Measurements from ENCODE around the gene CAMK1.

The CAMK1 gene

DNA sequence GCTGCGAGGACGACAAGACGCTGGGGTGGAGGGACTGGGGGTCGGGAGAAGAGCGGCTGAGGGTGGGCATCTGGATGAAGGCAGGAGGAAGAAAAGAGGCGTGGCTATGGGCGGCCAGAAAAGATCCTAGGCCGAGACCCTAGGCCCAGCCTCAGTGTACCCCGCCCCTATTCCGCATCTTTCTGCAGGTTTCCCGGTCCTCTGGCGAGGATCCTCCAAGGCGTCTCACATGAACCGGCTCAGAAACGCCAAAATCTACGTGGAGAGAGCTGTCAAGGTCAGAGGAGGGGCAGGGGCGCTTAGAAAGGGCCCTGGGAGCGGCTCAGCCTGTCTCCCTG, 40.7 kb upstream of the CAMK1 start:
- TF ChIP-seq, protein P1, sequence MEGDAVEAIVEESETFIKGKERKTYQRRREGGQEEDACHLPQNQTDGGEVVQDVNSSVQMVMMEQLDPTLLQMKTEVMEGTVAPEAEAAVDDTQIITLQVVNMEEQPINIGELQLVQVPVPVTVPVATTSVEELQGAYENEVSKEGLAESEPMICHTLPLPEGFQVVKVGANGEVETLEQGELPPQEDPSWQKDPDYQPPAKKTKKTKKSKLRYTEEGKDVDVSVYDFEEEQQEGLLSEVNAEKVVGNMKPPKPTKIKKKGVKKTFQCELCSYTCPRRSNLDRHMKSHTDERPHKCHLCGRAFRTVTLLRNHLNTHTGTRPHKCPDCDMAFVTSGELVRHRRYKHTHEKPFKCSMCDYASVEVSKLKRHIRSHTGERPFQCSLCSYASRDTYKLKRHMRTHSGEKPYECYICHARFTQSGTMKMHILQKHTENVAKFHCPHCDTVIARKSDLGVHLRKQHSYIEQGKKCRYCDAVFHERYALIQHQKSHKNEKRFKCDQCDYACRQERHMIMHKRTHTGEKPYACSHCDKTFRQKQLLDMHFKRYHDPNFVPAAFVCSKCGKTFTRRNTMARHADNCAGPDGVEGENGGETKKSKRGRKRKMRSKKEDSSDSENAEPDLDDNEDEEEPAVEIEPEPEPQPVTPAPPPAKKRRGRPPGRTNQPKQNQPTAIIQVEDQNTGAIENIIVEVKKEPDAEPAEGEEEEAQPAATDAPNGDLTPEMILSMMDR (conservative IDR thresholded peaks at IDR 0.05; ENCODE audit: low read depth, low read length), result no peak
- H3K4me3 ChIP-seq (ENCODE audit: low read depth, low read length), result peak overlapping the region; percentile 64
- no peak for DNase-seq (ENCODE audit: low read depth)

DNA sequence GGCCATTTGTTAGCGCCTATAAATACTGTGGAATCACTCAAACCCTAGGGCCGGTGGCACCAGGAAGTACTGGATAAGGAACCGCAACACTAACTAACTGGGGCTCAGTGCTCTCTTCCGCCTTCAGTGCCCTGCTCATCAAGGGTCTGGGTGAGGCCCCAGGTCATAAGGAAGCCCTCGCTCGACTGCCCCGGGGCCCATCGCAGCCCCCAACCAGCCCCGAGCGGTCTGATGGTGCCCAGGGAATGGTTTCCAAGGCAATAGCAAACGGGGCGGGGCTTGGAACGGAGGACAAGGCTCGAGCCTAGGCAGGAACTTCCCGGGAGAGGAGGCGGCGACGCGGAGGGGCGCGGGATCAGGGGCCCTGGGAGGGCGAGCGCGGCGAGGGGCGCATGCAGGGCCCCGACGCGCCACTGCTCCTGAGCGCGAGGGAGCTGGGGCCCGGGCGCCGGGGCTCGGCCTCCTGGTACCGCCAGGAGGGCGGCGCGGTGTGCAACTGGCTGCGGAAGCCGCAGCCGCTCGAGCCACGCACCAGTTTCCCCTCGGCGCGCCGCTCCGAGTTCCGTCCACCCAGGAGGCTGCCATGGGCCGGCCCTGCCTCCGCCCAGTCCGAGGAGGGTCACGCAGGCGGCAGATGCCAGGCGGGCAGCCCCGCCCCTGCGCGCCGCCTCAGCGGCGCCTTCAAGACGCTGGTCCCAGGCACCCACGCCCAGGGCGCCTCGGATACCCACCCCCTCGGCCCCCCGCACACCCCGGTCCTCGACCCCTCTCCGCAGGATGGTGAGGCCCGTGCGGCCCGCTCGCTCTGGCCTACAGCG, 40.1 kb upstream of the CAMK1 start, which contains the start of gene TTLL3:
Gene TTLL3 (plus strand): TSS at position 648 of the 818 bp plus-strand sequence. CDS start 400 bp downstream, outside the sequence.
- DNase-seq (ENCODE audit: low read depth), result peak; percentile 65
- TF ChIP-seq, protein P1 (conservative IDR thresholded peaks at IDR 0.05; ENCODE audit: low read depth, low read length), result no peak
- peak within 1 kb of the TSS; percentile 64 for H3K4me3 ChIP-seq (ENCODE audit: low read depth, low read length)

DNA sequence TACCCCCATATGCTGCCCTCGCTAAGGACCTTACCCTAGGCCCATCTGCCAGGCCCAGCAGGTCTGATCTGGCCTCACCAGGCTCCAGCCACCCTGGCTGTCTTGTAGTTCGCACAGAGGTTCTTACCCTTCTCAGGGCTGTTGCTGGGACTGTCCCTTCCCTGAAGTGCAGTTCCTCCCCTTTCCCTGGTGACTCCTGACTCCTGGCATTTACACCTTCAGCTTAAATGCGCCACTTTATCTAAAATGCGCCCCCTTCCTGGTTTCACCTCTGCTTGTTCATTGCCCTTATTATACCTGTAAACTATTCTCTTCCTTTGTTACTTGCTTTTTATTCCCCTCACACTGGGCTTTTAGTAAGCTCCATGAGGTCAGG, 39.5 kb upstream of the CAMK1 start:
- no peak for DNase-seq (ENCODE audit: low read depth)
- TF ChIP-seq, protein P1 (conservative IDR thresholded peaks at IDR 0.05; ENCODE audit: low read depth, low read length), result no peak
- H3K4me3 ChIP-seq (ENCODE audit: low read depth, low read length), result peak overlapping the region; percentile 64

DNA sequence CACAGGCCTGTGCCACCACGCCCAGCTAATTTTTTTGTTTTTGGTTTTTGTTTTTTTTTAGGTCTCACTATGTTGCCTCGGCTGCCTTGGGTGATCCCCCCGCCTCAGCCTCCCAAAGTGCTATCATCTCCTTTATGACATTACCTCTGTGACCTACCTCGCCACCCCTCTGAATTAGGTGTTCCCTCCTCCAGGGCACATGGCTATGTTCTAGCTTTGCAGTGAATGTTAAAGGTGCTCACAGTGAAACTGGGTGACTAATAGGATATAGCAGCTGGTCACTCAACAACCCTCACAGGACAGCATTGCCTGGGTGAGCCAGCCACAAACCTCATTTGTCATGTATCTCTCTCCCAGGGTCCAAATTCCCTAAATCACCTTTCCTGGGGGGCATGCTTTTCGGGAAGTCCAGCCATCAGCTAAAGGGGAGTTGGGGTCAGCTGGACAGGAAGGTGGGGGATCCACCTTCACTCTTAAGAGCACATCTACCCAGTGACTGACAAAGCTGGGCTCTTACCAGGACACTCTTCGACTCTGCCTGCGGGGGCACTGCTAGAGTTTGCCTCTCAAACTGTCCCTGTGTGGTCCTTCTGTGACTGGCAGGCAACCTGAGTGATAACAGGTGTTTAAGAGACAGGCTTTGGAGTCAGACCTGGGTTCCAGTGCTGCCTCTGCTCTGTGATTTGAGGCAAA, 38.7 kb upstream of the CAMK1 start:
- peak; percentile 45 for DNase-seq (ENCODE audit: low read depth)
- TF ChIP-seq, protein P1 (conservative IDR thresholded peaks at IDR 0.05; ENCODE audit: low read depth, low read length), result peak; percentile 42
- H3K4me3 ChIP-seq (ENCODE audit: low read depth, low read length), result no peak overlapping the region

DNA sequence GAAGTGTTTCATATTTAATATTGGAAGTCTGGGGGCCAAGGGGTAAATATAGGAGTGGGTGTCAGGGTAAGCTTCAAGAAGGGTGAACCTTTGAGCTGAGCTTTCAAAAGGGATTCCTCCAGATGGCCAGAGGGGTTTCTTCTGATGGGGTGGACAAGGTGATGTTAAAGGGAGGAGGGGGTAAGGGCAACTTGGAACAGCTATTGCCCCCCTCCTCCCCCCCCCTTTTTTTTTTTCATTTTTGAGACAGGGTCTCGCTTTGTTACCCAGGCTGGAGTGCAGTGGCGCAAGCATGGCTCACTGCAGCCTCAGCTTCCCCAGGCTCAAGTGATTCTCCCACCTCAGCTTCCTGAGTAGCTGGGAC, 38.2 kb upstream of the CAMK1 start:
- TF ChIP-seq, protein P1 (conservative IDR thresholded peaks at IDR 0.05; ENCODE audit: low read depth, low read length), result no peak
- no peak overlapping the region for H3K4me3 ChIP-seq (ENCODE audit: low read depth, low read length)
- DNase-seq (ENCODE audit: low read depth), result no peak

DNA sequence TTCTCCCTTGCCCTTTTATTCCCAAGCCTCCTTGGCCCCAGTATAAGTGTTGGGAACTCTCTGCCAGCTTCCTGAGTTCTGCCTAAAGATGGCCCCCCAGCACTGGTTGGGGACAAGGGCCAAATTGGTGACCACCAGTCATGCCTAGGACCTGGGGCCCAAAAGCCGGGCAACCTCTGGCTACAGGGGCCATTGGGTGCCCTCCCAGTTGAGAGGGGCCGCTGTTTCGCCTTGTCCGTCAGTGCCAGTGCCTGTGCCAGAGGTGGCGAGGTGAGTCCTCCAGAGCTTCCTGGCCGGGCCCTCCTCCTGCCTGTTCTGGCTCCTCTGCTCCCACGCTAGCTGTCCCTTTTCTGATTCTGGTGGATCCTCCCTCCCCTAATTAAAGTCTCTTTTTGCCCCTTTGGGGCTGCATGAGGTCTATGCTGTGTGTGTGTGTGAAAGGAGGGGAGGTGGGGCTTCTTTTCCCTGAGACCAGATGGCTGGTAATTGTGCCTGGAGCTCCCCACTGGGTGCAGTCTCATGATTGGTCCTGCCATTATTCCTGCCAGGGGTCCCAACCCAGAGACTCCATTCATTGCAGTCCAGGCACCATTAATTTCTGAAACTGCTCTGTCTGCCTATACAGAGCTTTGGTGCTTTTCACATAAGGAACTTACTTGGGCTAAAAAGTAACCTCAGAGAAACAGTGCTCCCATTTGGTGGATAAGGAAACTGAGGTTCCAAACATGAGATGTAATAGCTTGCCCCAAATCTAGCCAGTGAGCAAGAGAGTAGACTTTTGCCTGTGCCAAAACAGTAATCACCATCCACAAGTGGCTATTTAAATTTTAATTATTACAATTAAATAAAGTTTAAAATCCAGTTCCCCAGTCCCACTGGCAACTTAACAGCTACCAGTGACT, 37.2 kb upstream of the CAMK1 start:
- no peak for DNase-seq (ENCODE audit: low read depth)
- TF ChIP-seq, protein P1 (conservative IDR thresholded peaks at IDR 0.05; ENCODE audit: low read depth, low read length), result no peak
- H3K4me3 ChIP-seq (ENCODE audit: low read depth, low read length), result no peak overlapping the region

Data from choroid plexus epithelial cell (primary cell).